Vagina (tissue), 2 donors: ENCODE data around the gene CYP4F12. TPM values are rescaled to one million over a fixed set of nuclear protein-coding genes. Genes with fewer than 3 reads are reported as not detected.

Source experiments
- DNase-seq, 2 donors: peaks; one replicate each; pipeline ENCODE4 v3.0.0-alpha.2; 2017; ENCODE audit errors: extremely low spot score in 2 of 2
- H3K27ac ChIP-seq: fragments of 200-600 bp; sonication (generic); one replicate; pipeline ENCODE4 v1.5.1; 2019
- H3K27me3 ChIP-seq: fragments of 200-600 bp; sonication (generic); one replicate; pipeline ENCODE4 v1.5.1; 2019
- H3K36me3 ChIP-seq, 2 donors: fragments of 200-600 bp; sonication (generic); one replicate each; pipeline ENCODE4 v1.5.1; 2017 to 2019
- H3K4me1 ChIP-seq: fragments of 200-600 bp; sonication (generic); one replicate; pipeline ENCODE4 v1.5.1; 2019
- H3K4me3 ChIP-seq, 2 donors: fragments of 200-600 bp; sonication (generic); 1 replicate in 1 of 2; 2 replicates in 1 of 2; pipeline ENCODE4 v1.5.1; 2016 to 2019
- H3K9me3 ChIP-seq: fragments of 200-600 bp; sonication (generic); one replicate; pipeline ENCODE4 v1.5.1; 2019
- POLR2A ChIP-seq, 2 donors: fragments of 450-650 bp; IDR thresholded peaks; one replicate each; pipeline ENCODE4 v1.6.1; 2017; ENCODE audit warnings: antibody characterized with exemption in 2 of 2, mild to moderate bottlenecking in 2 of 2, moderate library complexity in 2 of 2
- POLR2AphosphoS5 ChIP-seq, 2 donors: sonication (generic); formaldehyde crosslinking; IDR thresholded peaks; one replicate each; pipeline ENCODE4 v1.9.0; 2017; ENCODE audit warnings: antibody characterized with exemption in 2 of 2, mild to moderate bottlenecking in 2 of 2, low read depth in 1 of 2; ENCODE audit not compliant: insufficient read depth in 1 of 2
- intact Hi-C: fragments of 100-400 bp; cut with DNase I; formaldehyde crosslinking; loops from one replicate; pipeline ENCODE4 v1.15.1; 2023
- total RNA-seq: library from RNA; depleted of rRNA; stranded (reverse); fragments of >200 nt; gene quantifications from one replicate; pipeline ENCODE4 v1.2.3, GENCODE V29; 2016
- TF ChIP-seq, protein P1 (sequence below), 3 experiments: fragments of 450-650 bp in 2 of 3; fragments of 200-600 bp in 1 of 3; sonication (generic) in 1 of 3; IDR thresholded peaks; one replicate each; pipeline ENCODE4 v1.5.1; 2017 to 2019; ENCODE audit warnings: antibody characterized with exemption in 3 of 3, mild to moderate bottlenecking in 2 of 3, moderate library complexity in 2 of 3

Gene CYP4F12
- total RNA-seq, 1 donor from 2014 or later = 76.1 TPM

DNA sequence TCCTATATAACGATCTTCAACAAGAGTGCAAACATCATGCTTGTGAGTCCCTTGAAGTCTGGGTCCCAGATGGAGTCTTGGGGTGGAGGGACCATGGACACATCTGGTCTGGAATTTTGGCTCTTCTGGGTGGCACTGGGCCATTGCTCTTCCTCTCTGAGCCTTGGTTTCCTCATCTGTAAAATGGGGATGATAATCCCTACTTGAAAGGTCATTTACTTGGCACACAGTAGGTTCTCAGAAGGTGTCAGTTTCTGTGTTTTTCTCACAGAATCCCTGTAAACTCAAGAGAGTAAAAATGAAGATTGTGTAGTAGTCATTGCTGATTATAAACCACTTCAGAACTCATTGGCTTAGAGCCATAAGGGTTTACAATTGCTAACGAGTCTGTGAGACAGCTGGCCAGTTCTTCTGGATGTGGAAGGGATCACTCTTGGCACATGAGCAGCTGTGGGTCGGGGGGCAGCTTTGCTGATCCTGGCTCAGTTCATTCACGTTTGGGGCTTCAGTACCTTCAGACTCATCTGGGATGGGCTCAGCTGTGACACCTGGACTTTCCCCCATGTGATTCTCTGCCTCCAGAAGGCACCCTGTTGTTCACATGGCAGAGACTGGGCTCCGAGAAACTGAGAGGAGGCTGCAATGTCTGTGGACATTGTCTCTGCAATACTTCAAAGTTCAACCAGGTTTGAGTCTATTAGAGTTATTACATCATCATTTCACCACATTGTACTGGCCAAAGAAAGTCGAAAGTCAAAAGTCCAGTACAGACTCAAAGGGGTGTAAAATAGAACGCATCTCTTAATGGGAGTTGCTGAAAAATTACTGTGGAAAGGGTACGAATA is 7.8 kb downstream of the CYP4F12 start:
- Histone ChIP-seq H3K4me3 (no peak overlapping the region), H3K36me3 (peaks cover 0 to 29% of the 10 kb centered on the region in 2 donors), H3K27ac (no peak overlapping the region), H3K9me3 (no peaks in the 10 kb centered on the region), H3K4me1 (no peaks in the 10 kb centered on the region), H3K27me3 (no peaks in the 10 kb centered on the region)
- TF ChIP-seq POLR2AphosphoS5 (IDR thresholded peaks at IDR 0.05; ENCODE audit: insufficient read depth in 1 of 2, low read depth in 1 of 2) = no peak
- no peak for TF ChIP-seq POLR2A (IDR thresholded peaks at IDR 0.05)
- TF ChIP-seq, protein P1, sequence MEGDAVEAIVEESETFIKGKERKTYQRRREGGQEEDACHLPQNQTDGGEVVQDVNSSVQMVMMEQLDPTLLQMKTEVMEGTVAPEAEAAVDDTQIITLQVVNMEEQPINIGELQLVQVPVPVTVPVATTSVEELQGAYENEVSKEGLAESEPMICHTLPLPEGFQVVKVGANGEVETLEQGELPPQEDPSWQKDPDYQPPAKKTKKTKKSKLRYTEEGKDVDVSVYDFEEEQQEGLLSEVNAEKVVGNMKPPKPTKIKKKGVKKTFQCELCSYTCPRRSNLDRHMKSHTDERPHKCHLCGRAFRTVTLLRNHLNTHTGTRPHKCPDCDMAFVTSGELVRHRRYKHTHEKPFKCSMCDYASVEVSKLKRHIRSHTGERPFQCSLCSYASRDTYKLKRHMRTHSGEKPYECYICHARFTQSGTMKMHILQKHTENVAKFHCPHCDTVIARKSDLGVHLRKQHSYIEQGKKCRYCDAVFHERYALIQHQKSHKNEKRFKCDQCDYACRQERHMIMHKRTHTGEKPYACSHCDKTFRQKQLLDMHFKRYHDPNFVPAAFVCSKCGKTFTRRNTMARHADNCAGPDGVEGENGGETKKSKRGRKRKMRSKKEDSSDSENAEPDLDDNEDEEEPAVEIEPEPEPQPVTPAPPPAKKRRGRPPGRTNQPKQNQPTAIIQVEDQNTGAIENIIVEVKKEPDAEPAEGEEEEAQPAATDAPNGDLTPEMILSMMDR (IDR thresholded peaks at IDR 0.05) = no peak
- DNase-seq = no peak
- intact Hi-C loops = no loop called here

DNA sequence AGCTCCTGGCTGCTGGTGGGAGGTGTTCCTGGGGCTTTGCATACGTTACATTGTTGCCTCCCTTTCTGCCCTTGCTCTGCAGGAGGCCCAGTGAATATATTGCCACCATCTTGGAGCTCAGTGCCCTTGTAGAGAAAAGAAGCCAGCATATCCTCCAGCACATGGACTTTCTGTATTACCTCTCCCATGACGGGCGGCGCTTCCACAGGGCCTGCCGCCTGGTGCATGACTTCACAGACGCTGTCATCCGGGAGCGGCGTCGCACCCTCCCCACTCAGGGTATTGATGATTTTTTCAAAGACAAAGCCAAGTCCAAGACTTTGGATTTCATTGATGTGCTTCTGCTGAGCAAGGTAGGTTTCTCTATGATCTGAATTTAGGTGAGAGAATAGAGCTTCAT is 10.5 kb downstream of the CYP4F12 start:
- TF ChIP-seq, protein P1 (IDR thresholded peaks at IDR 0.05) = no peak
- TF ChIP-seq POLR2A (IDR thresholded peaks at IDR 0.05) (no peak), POLR2AphosphoS5 (IDR thresholded peaks at IDR 0.05; ENCODE audit: insufficient read depth in 1 of 2, low read depth in 1 of 2) (no peak)
- DNase-seq = no peak
- intact Hi-C loops = no loop called here
- no peaks in the 10 kb centered on the region for H3K4me1 ChIP-seq
- H3K9me3 ChIP-seq = no peaks in the 10 kb centered on the region
- no peak overlapping the region for H3K4me3 ChIP-seq
- H3K27me3 ChIP-seq = no peaks in the 10 kb centered on the region
- H3K27ac ChIP-seq = no peak overlapping the region
- H3K36me3 ChIP-seq = peaks cover 0 to 52% of the 10 kb centered on the region in 2 donors

DNA sequence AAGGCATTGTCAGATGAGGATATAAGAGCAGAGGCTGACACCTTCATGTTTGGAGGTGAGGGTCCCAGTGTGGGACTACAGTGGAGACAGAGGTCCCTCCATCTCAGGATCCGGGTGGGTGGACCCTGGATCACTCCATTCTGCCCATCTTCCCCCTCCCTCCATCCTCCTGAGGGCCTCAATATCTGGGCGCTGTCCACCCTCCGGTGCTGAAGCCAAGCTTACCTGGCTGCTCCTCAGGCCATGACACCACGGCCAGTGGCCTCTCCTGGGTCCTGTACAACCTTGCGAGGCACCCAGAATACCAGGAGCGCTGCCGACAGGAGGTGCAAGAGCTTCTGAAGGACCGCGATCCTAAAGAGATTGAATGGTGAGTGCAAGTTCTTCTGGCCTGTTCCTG is 11.9 kb downstream of the CYP4F12 start:
- peak in 1 of 2 donors; percentile 32 for DNase-seq
- Histone ChIP-seq H3K9me3 (no peaks in the 10 kb centered on the region), H3K27ac (no peak overlapping the region), H3K27me3 (no peaks in the 10 kb centered on the region), H3K4me3 (no peak overlapping the region), H3K36me3 (peaks cover 0 to 50% of the 10 kb centered on the region in 2 donors), H3K4me1 (no peaks in the 10 kb centered on the region)
- TF ChIP-seq POLR2A (IDR thresholded peaks at IDR 0.05) = no peak
- intact Hi-C loops = no loop called here

DNA sequence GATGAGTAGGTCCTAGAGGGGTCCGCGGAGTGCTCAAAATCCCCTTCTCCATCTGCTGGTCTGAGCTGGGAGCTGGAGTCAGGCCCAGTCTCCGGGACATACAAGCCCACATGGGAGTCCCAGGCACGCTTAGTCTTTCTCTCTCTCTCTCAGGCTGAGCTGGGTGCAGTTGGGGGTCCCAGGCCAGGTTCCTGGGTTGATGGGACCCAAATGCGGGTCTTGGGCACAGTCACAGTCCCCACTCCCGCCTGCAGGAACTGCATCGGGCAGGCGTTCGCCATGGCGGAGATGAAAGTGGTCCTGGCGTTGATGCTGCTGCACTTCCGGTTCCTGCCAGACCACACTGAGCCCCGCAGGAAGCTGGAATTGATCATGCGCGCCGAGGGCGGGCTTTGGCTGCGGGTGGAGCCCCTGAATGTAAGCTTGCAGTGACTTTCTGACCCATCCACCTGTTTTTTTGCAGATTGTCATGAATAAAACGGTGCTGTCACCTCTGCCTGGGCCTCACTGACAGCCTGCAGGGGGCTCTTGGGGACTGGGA is 23.8 kb downstream of the CYP4F12 start:
- H3K27ac ChIP-seq = no peak overlapping the region
- no peak for DNase-seq
- H3K9me3 ChIP-seq = no peaks in the 10 kb centered on the region
- intact Hi-C loops = no loop called here
- H3K27me3 ChIP-seq = no peaks in the 10 kb centered on the region
- H3K36me3 ChIP-seq = no peaks in the 10 kb centered on the region
- H3K4me1 ChIP-seq = peaks cover 2% of the 10 kb centered on the region
- TF ChIP-seq POLR2A (IDR thresholded peaks at IDR 0.05) (no peak), POLR2AphosphoS5 (IDR thresholded peaks at IDR 0.05; ENCODE audit: insufficient read depth in 1 of 2, low read depth in 1 of 2) (no peak)
- TF ChIP-seq, protein P1 (IDR thresholded peaks at IDR 0.05) = no peak
- no peak overlapping the region for H3K4me3 ChIP-seq

DNA sequence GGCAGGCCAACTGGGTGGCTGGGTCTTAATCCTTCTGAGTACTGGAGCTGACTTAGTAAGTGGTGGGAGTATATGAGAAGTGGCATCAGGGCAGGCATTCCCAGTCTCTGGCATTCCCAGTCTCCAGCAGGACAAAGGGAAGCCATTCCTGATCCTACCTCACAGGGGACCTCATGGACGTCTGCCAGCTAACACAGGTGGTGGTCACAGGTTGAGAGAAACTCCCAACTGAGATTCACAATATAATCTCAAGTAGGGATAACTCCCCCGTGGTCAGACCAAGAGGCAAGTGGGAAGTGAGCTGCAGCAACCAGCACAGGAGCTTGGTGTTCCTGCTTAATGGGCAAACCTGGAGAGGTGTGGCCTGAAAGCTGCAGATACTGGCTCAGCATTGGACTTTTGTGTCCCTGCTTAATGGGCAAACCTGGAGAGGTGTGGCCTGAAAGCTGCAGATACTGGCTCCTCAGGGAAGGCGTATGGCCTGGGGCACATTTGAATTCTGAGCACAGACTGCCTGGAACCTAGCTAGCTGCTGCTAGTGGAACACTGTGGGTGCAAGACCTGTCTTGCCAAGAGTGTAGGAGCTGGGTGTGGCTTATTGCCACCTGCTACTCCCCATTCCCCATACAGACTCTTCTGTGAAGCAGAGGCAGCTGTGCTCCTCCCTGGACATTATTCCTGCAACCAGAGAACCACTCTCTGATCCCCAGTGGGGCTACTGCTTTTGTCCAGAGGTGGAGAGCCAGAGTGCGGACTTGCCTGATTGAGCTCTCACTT is 29.1 kb downstream of the CYP4F12 start:
- Histone ChIP-seq H3K27me3 (no peaks in the 10 kb centered on the region), H3K27ac (no peak overlapping the region), H3K4me3 (no peak overlapping the region), H3K9me3 (no peaks in the 10 kb centered on the region), H3K36me3 (no peaks in the 10 kb centered on the region), H3K4me1 (peaks cover 25% of the 10 kb centered on the region)
- DNase-seq = no peak
- TF ChIP-seq POLR2A (IDR thresholded peaks at IDR 0.05) (no peak), POLR2AphosphoS5 (IDR thresholded peaks at IDR 0.05; ENCODE audit: insufficient read depth in 1 of 2, low read depth in 1 of 2) (peak in 1 of 2 donors; percentile 19)
- TF ChIP-seq, protein P1 (IDR thresholded peaks at IDR 0.05) = no peak
- intact Hi-C loops = no loop called here
